ENCODE measurements around the gene CFHR5. TPM values are rescaled to one million over a fixed set of nuclear protein-coding genes. Genes with fewer than 3 reads are reported as not detected.

The CFHR5 gene
- total and polyA plus RNA-seq, 2 donors (not counting 3 experiments of a cell fraction or from before 2014, with no cell fraction given): not detected

DNA sequence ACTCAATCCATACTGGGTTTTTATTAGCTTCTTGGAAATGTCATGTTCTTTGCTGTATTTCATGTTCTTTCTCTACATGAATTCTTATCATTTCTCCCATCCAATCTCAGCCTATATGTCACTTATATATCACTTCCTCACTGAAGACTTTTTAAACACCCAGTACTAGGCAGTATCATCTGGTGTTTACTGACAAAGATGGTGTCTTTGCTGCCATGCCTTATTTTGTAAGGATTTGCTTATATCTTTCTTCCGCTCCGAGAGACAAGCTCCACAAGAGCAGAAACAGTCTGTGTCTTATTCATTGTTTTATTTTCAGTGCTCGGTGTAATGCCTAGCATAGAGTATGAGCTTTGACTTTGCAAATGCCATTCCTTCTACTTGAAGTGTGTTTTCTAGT, 59.5 kb downstream of the CFHR5 start:
- H3K27ac ChIP-seq (ENCODE audit: insufficient read depth, low read depth, low read length): no peak overlapping the region
- H3K9me3 ChIP-seq (replicated peaks; ENCODE audit: control insufficient read depth, insufficient read depth, low read length): no peaks in the 10 kb centered on the region
- no peak overlapping the region for H3K9ac ChIP-seq (replicated peaks; ENCODE audit: extremely low read depth, insufficient read depth, low read length)
- H3K79me2 ChIP-seq (ENCODE audit: control insufficient read depth, insufficient read depth, low read length): no peaks in the 10 kb centered on the region
- no peak for FAIRE-seq
- dilution Hi-C loops (cut with MboI; ENCODE audit: extremely low pct_ligation_motif_present, low sequenced_read_pairs): no loop called here
- BruUV-seq (replicated peaks): no TSS peak
- TF ChIP-seq POLR2AphosphoS5 (IDR thresholded peaks at IDR 0.05; ENCODE audit: insufficient read depth, low read depth, low read length): no peak
- ChIA-PET CTCF (interaction anchor here (1.1 kb wide), 1 partner anchor 149 kb away, joined by 3 read pairs; the partner anchor contains the start of gene CFHR4), POLR2A (no interaction called here)
- no peak overlapping the region for H3K4me3 ChIP-seq (replicated peaks in 1 of 3; ENCODE audit: insufficient read depth in 1 of 3, low read depth in 1 of 3, low read length in 3 of 3)
- no peaks in the 10 kb centered on the region for H3K9me1 ChIP-seq (replicated peaks; ENCODE audit: control insufficient read depth, extremely low read depth, insufficient read depth, low read length)
- H3K4me1 ChIP-seq (ENCODE audit: control insufficient read depth, extremely low read depth, insufficient read depth, low read length): peaks cover 4% of the 10 kb centered on the region
- no peak overlapping the region for H2AFZ ChIP-seq (ENCODE audit: low read depth, low read length)
- H3K4me2 ChIP-seq (ENCODE audit: insufficient read depth, low read length): no peak overlapping the region
- no peaks in the 10 kb centered on the region for H4K20me1 ChIP-seq (replicated peaks; ENCODE audit: control insufficient read depth, extremely low read depth, insufficient read depth, low read length)
- no peaks in the 10 kb centered on the region for H3K36me3 ChIP-seq (ENCODE audit: control insufficient read depth in 2 of 2, extremely low read depth in 1 of 2, insufficient read depth in 2 of 2, low read length in 2 of 2)
- intact Hi-C loops (cut with micrococcal nuclease): no loop called here
- H3K27me3 ChIP-seq (ENCODE audit: control insufficient read depth in 2 of 2, insufficient read depth in 2 of 2, low read length in 2 of 2): no peaks in the 10 kb centered on the region
- DNase-seq (ENCODE audit: low read depth, low spot score): no peak

DNA sequence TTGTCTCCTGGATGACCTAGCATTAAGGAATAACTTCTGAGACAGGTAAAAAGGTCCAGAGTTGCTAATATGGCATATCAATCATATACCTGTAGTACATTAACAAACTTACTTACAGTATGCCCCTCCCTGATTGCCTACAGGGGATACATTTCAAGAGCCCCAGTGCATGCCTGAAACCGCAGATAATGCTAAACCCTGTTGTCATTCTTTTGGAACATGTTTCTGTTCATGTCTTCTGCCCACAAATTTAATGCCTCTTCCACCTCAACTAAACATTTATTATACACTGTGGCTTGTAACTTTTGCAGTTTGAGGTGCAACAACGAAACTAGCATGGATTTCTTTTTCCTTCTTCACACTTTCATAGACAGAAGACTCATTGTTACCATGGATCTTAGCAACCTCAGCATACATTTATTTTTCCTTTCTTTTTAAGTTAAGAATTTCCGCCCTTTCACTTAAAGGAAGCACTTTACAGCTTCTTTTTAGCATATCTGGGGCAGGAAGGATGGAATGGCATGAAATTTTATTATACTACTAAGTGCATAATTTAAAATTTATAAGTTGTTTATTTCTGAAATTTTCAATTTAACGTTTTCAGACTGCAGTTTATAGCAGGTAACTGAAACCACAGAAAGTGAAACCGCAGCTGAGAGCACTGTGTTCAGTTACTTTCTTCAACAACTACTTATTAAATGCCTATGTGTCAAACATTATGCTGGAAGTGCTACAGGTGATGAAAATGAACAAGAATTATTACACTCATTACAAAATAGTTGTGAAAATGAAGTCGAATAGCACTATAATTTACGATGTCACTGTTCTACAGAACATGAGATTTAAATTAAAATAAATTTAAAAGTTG, 64.4 kb downstream of the CFHR5 start:
- no peaks in the 10 kb centered on the region for H3K9me1 ChIP-seq (replicated peaks; ENCODE audit: control insufficient read depth, extremely low read depth, insufficient read depth, low read length)
- no peaks in the 10 kb centered on the region for H3K9me3 ChIP-seq (replicated peaks; ENCODE audit: control insufficient read depth, insufficient read depth, low read length)
- no TSS peak for BruUV-seq (replicated peaks)
- H2AFZ ChIP-seq (ENCODE audit: low read depth, low read length): no peak overlapping the region
- dilution Hi-C loops (cut with MboI; ENCODE audit: extremely low pct_ligation_motif_present, low sequenced_read_pairs) (no loop called here), intact Hi-C loops (cut with micrococcal nuclease) (no loop called here)
- no peak for FAIRE-seq
- no peaks in the 10 kb centered on the region for H3K79me2 ChIP-seq (ENCODE audit: control insufficient read depth, insufficient read depth, low read length)
- H3K9ac ChIP-seq (replicated peaks; ENCODE audit: extremely low read depth, insufficient read depth, low read length): no peak overlapping the region
- H3K4me1 ChIP-seq (ENCODE audit: control insufficient read depth, extremely low read depth, insufficient read depth, low read length): no peaks in the 10 kb centered on the region
- H3K27ac ChIP-seq (ENCODE audit: insufficient read depth, low read depth, low read length): no peak overlapping the region
- no peaks in the 10 kb centered on the region for H4K20me1 ChIP-seq (replicated peaks; ENCODE audit: control insufficient read depth, extremely low read depth, insufficient read depth, low read length)
- TF ChIP-seq FOS (IDR thresholded peaks at IDR 0.05; ENCODE audit: borderline replicate concordance, insufficient read depth, low read length) (no peak), MYC (IDR thresholded peaks at IDR 0.05; ENCODE audit: low read depth, low read length) (no peak), JUN (IDR thresholded peaks at IDR 0.05; ENCODE audit: borderline replicate concordance, insufficient read depth, insufficient read length, low read depth) (no peak), GATA2 (IDR thresholded peaks at IDR 0.05; ENCODE audit: insufficient read depth, insufficient read length, low read depth, low read length) (no peak), EZH2 (IDR thresholded peaks at IDR 0.05; ENCODE audit: borderline replicate concordance, low read depth, low read length, severe bottlenecking) (no peak), POLR2A (IDR thresholded peaks at IDR 0.05; ENCODE audit: low read depth, low read length) (no peak), POLR2AphosphoS5 (IDR thresholded peaks at IDR 0.05; ENCODE audit: insufficient read depth, low read depth, low read length) (no peak)
- TF ChIP-seq, protein P1, sequence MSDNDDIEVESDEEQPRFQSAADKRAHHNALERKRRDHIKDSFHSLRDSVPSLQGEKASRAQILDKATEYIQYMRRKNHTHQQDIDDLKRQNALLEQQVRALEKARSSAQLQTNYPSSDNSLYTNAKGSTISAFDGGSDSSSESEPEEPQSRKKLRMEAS (IDR thresholded peaks at IDR 0.05; ENCODE audit: insufficient read depth, insufficient read length): no peak
- TF ChIP-seq, protein P2, sequence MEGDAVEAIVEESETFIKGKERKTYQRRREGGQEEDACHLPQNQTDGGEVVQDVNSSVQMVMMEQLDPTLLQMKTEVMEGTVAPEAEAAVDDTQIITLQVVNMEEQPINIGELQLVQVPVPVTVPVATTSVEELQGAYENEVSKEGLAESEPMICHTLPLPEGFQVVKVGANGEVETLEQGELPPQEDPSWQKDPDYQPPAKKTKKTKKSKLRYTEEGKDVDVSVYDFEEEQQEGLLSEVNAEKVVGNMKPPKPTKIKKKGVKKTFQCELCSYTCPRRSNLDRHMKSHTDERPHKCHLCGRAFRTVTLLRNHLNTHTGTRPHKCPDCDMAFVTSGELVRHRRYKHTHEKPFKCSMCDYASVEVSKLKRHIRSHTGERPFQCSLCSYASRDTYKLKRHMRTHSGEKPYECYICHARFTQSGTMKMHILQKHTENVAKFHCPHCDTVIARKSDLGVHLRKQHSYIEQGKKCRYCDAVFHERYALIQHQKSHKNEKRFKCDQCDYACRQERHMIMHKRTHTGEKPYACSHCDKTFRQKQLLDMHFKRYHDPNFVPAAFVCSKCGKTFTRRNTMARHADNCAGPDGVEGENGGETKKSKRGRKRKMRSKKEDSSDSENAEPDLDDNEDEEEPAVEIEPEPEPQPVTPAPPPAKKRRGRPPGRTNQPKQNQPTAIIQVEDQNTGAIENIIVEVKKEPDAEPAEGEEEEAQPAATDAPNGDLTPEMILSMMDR (IDR thresholded peaks at IDR 0.05; ENCODE audit: extremely low read depth in 1 of 2, insufficient read depth in 1 of 2, low read depth in 1 of 2, low read length in 2 of 2): no peak
- ChIA-PET POLR2A (no interaction called here), CTCF (no interaction called here)
- H3K4me3 ChIP-seq (replicated peaks in 1 of 3; ENCODE audit: insufficient read depth in 1 of 3, low read depth in 1 of 3, low read length in 3 of 3): no peak overlapping the region
- no peaks in the 10 kb centered on the region for H3K27me3 ChIP-seq (ENCODE audit: control insufficient read depth in 2 of 2, insufficient read depth in 2 of 2, low read length in 2 of 2)
- no peaks in the 10 kb centered on the region for H3K36me3 ChIP-seq (ENCODE audit: control insufficient read depth in 2 of 2, extremely low read depth in 1 of 2, insufficient read depth in 2 of 2, low read length in 2 of 2)
- H3K4me2 ChIP-seq (ENCODE audit: insufficient read depth, low read length): no peak overlapping the region
- no peak for DNase-seq (ENCODE audit: low read depth, low spot score)
